Measurements from ENCODE around the gene CAND2.

DNA sequence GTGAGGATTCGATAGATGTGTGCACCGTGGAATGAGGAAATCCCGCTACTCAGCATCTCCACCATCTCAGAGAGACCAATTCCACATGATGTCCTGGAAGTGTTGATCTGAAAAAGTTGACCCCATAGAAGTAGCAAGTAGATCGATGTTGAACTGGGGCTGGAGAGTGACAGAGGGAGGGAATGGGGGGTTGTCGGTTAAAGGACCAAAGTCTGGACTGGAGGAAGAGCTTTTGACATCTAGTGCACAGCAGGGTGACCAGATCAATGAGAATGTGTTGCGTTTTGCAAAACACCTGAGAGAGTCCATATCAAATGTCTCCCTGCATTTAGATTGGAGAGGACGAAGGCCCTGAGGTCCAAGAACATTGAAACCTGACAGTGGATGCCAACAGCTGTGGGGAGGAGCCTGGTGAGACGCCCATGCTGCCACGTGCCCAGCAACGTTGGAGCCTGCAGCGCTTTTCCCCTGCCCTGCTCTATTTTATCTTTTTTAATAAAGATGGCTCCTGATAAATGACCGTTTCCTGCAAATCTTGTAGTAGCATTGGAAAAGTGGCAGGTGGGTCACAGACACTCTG, 75.0 kb downstream of the CAND2 start:
- TF ChIP-seq CTCF (conservative IDR thresholded peaks at IDR 0.05; ENCODE audit: low read length) (no peak), EZH2phosphoT487 (IDR thresholded peaks at IDR 0.05; ENCODE audit: borderline replicate concordance) (no peak)

All from Loucy (cell line).